Stimulated activated CD4-positive, alpha-beta T cell treated with anti-CD3 and anti-CD28 coated beads, Interleukin-4, amount 100 ng/mL, for 4 hours (primary cell): ENCODE results near the gene MAP2K5.
A peak's percentile ranks its signal among the peaks of the same experiment; 100 is the strongest.

Source experiments
- DNase-seq, 2 experiments: peaks; one replicate each; pipeline ENCODE4 v3.0.0-alpha.2; 2020

MAP2K5 gene

GRCh38 chr15:67827562-67828277 lies 285.2 kb downstream of the MAP2K5 start:
- DNase-seq: no peak

- no peak for DNase-seq
Measured at GRCh38 chr15:67828278-67828968, 285.9 kb downstream of the MAP2K5 start.

- no peak for DNase-seq
Measured at GRCh38 chr15:67828969-67829646, 286.6 kb downstream of the MAP2K5 start.

GRCh38 chr15:67829647-67830504 lies 287.4 kb downstream of the MAP2K5 start:
- no peak for DNase-seq

- DNase-seq: no peak
Measured at GRCh38 chr15:67831363-67831762, 288.9 kb downstream of the MAP2K5 start.

GRCh38 chr15:67832031-67832551 lies 289.6 kb downstream of the MAP2K5 start:
- no peak for DNase-seq

- no peak for DNase-seq
Measured at GRCh38 chr15:67832897-67833709, 290.6 kb downstream of the MAP2K5 start.

- no peak for DNase-seq
Measured at GRCh38 chr15:67833710-67834511, 291.4 kb downstream of the MAP2K5 start.

- DNase-seq: no peak
Measured at GRCh38 chr15:67834581-67835296, 292.2 kb downstream of the MAP2K5 start.

GRCh38 chr15:67835297-67836133 lies 293.0 kb downstream of the MAP2K5 start:
- DNase-seq: no peak

GRCh38 chr15:67836134-67836455 lies 293.6 kb downstream of the MAP2K5 start:
- DNase-seq: no peak

- peak in 1 of 2 experiments; percentile 35 for DNase-seq
Measured at GRCh38 chr15:67836477-67836876, 294.0 kb downstream of the MAP2K5 start.

GRCh38 chr15:67836955-67837354 lies 294.5 kb downstream of the MAP2K5 start:
- no peak for DNase-seq

- DNase-seq: no peak
Measured at GRCh38 chr15:67838789-67839332, 296.4 kb downstream of the MAP2K5 start.

- no peak for DNase-seq
Measured at GRCh38 chr15:67839499-67839928, 297.0 kb downstream of the MAP2K5 start.

GRCh38 chr15:67839929-67840748 lies 297.6 kb downstream of the MAP2K5 start, which contains the start of gene RNU6-1:
Gene RNU6-1, minus strand, starts transcription at chr15:67840045.
- peak; percentile 92 to 95 for DNase-seq

GRCh38 chr15:67840749-67841512 lies 298.4 kb downstream of the MAP2K5 start:
- DNase-seq: no peak

- no peak for DNase-seq
Measured at GRCh38 chr15:67841513-67841762, 298.9 kb downstream of the MAP2K5 start.
